Muscle layer of colon (tissue), 2 donors: ENCODE data around the gene EIF5A.

Experiments used
- H3K27ac ChIP-seq: one replicate; pipeline ENCODE4 v1.7.0; 2013; ENCODE audit warnings: low read depth, mild to moderate bottlenecking, low read length, moderate library complexity
- H3K27me3 ChIP-seq, 2 donors: one replicate each; pipeline ENCODE4 v1.7.0; 2013; ENCODE audit warnings: low read length in 2 of 2, mild to moderate bottlenecking in 2 of 2; ENCODE audit not compliant: insufficient read depth in 2 of 2, control insufficient read depth in 1 of 2
- H3K36me3 ChIP-seq: one replicate; pipeline ENCODE4 v1.7.0; 2013; ENCODE audit warnings: mild to moderate bottlenecking, low read length; ENCODE audit not compliant: insufficient read depth
- H3K4me1 ChIP-seq: one replicate; pipeline ENCODE4 v1.7.0; 2013; ENCODE audit warnings: mild to moderate bottlenecking, low read length; ENCODE audit not compliant: insufficient read depth
- H3K4me3 ChIP-seq, 2 donors: one replicate each; pipeline ENCODE4 v1.7.0; 2013; ENCODE audit warnings: low read length in 2 of 2, low read depth in 1 of 2, mild to moderate bottlenecking in 1 of 2, moderate library complexity in 1 of 2
- H3K9ac ChIP-seq: one replicate; pipeline ENCODE4 v1.7.0; 2013; ENCODE audit warnings: low read length
- H3K9me3 ChIP-seq: one replicate; pipeline ENCODE4 v1.7.0; 2013; ENCODE audit warnings: mild to moderate bottlenecking, low read length
- donor health status: abdominal sarcoma.
- donor health status: Adenocarcinoma of cecum.

Gene EIF5A

GRCh38 chr17:7356072-7356549, 48.7 kb downstream of the EIF5A start:
- H3K36me3 ChIP-seq, result no peaks in the 10 kb centered on the region
- H3K4me3 ChIP-seq, result no peak overlapping the region
- no peak overlapping the region for H3K27ac ChIP-seq
- no peaks in the 10 kb centered on the region for H3K9me3 ChIP-seq
- H3K27me3 ChIP-seq, result no peaks in the 10 kb centered on the region
- peaks cover 37% of the 10 kb centered on the region for H3K4me1 ChIP-seq
- no peak overlapping the region for H3K9ac ChIP-seq

GRCh38 chr17:7356756-7357155, 49.3 kb downstream of the EIF5A start:
- Histone ChIP-seq H3K9me3 (no peaks in the 10 kb centered on the region), H3K27me3 (no peaks in the 10 kb centered on the region), H3K4me3 (no peak overlapping the region), H3K4me1 (peaks cover 37% of the 10 kb centered on the region), H3K36me3 (no peaks in the 10 kb centered on the region), H3K9ac (no peak overlapping the region), H3K27ac (no peak overlapping the region)

GRCh38 chr17:7357381-7357780, 50.0 kb downstream of the EIF5A start:
- Histone ChIP-seq H3K27ac (no peak overlapping the region), H3K36me3 (no peaks in the 10 kb centered on the region), H3K9ac (no peak overlapping the region), H3K4me3 (no peak overlapping the region), H3K27me3 (no peaks in the 10 kb centered on the region), H3K4me1 (peaks cover 37% of the 10 kb centered on the region), H3K9me3 (no peaks in the 10 kb centered on the region)

- no peak overlapping the region for H3K27ac ChIP-seq
- H3K9me3 ChIP-seq, result no peaks in the 10 kb centered on the region
- no peaks in the 10 kb centered on the region for H3K4me1 ChIP-seq
- H3K9ac ChIP-seq, result no peak overlapping the region
- H3K27me3 ChIP-seq, result no peaks in the 10 kb centered on the region
- no peak overlapping the region for H3K4me3 ChIP-seq
- no peaks in the 10 kb centered on the region for H3K36me3 ChIP-seq
Measured at GRCh38 chr17:7361906-7362305, 54.5 kb downstream of the EIF5A start.
